Gastrocnemius medialis (tissue), 4 donors: Measurements from ENCODE around the gene ASTN2. TPM values are rescaled to one million over a fixed set of nuclear protein-coding genes. Genes with fewer than 3 reads are reported as not detected.

Experiments
- ATAC-seq, 2 donors: fragments of 150-250 bp; one replicate each; pipeline ENCODE4 v1.9.1; 2016
- DNase-seq, 2 donors: peaks; one replicate each; pipeline ENCODE4 v3.0.0-alpha.2; 2019
- H3K27ac ChIP-seq, 4 donors: fragments of 200-600 bp; sonication (generic); 1 replicate in 1 of 4; 2 replicates in 3 of 4; pipeline ENCODE4 v1.5.1; 2016 to 2018; ENCODE audit warnings: mild to moderate bottlenecking in 2 of 4, moderate library complexity in 1 of 4
- H3K27me3 ChIP-seq, 3 donors: fragments of 200-600 bp; sonication (generic) in 2 of 3; 1 replicate in 1 of 3; 2 replicates in 2 of 3; pipeline versions ENCODE4 v1.5.1 to v1.6.0; 2016 to 2019; ENCODE audit warnings: mild to moderate bottlenecking in 1 of 3, moderate library complexity in 1 of 3
- H3K36me3 ChIP-seq, 2 donors: fragments of 200-600 bp; sonication (generic) in 1 of 2; one replicate each; pipeline ENCODE4 v1.5.1; 2017 to 2018
- H3K4me1 ChIP-seq, 2 donors: fragments of 200-600 bp; sonication (generic) in 1 of 2; one replicate each; pipeline ENCODE4 v1.5.1; 2016 to 2017; ENCODE audit warnings: mild to moderate bottlenecking in 2 of 2
- H3K4me3 ChIP-seq, 4 donors: fragments of 200-600 bp; sonication (generic) in 3 of 4; 1 replicate in 1 of 4; 2 replicates in 3 of 4; pipeline ENCODE4 v1.5.1; 2016 to 2019; ENCODE audit warnings: mild to moderate bottlenecking in 2 of 4
- H3K9me3 ChIP-seq, 3 donors: fragments of 200-600 bp; sonication (generic) in 2 of 3; 1 replicate in 1 of 3; 2 replicates in 2 of 3; pipeline ENCODE4 v1.5.1; 2016 to 2019
- CTCF ChIP-seq, 5 experiments: fragments of 450-650 bp in 3 of 5; fragments of 200-600 bp in 2 of 5; sonication (generic) in 2 of 5; IDR thresholded peaks in 4 of 5; conservative IDR thresholded peaks in 1 of 5; 1 replicate in 4 of 5; 2 replicates in 1 of 5; pipeline ENCODE4 v1.5.1; 2016 to 2019; ENCODE audit warnings: antibody characterized with exemption in 5 of 5, mild to moderate bottlenecking in 3 of 5, moderate library complexity in 3 of 5
- POLR2A ChIP-seq, 2 donors: fragments of 450-650 bp; IDR thresholded peaks; one replicate each; pipeline ENCODE4 v1.6.1; 2017; ENCODE audit warnings: antibody characterized with exemption in 2 of 2, mild to moderate bottlenecking in 2 of 2, moderate library complexity in 2 of 2
- in situ Hi-C, 4 donors: fragments of 200-750 bp; cut with MboI; loops; one replicate each; pipeline versions ENCODE4 v1.15.0 to v1.8.0; 2017; ENCODE audit warnings: low sequenced_read_pairs in 4 of 4
- intact Hi-C: fragments of 100-400 bp; cut with DNase I; formaldehyde crosslinking; loops from one replicate; pipeline ENCODE4 v1.15.1; 2023; ENCODE audit warnings: low total_unique reads
- total RNA-seq, 4 donors: library from RNA; depleted of rRNA; stranded (reverse); fragments of >200 nt; gene quantifications; one replicate each; pipeline versions ENCODE4 v1.1.0 to v1.2.3, GENCODE V29; 2016

ASTN2 gene
- total RNA-seq, 4 donors from 2014 or later: 2.5 to 4.6 (median 3.7) TPM

GRCh38 chr9:117017414-117017985 is 397.4 kb downstream of the ASTN2 start:
- DNase-seq (no peak), ATAC-seq (no peak)
- Histone ChIP-seq H3K27me3 (peaks cover 0 to 5% (median 0%) of the 10 kb centered on the region in 3 donors), H3K9me3 (no peaks in the 10 kb centered on the region), H3K27ac (no peak overlapping the region), H3K4me3 (no peak overlapping the region), H3K36me3 (no peaks in the 10 kb centered on the region), H3K4me1 (no peaks in the 10 kb centered on the region)
- intact Hi-C loops: no loop called here
- no peak for TF ChIP-seq POLR2A (IDR thresholded peaks at IDR 0.05)
- no peak for TF ChIP-seq CTCF (IDR thresholded peaks at IDR 0.05 in 4 of 5, conservative IDR thresholded peaks at IDR 0.05 in 1 of 5)
- in situ Hi-C loops: no loop called here

GRCh38 chr9:117014061-117014460 is 400.8 kb downstream of the ASTN2 start:
- Histone ChIP-seq H3K27me3 (no peaks in the 10 kb centered on the region), H3K36me3 (no peaks in the 10 kb centered on the region), H3K4me1 (no peaks in the 10 kb centered on the region), H3K9me3 (no peaks in the 10 kb centered on the region), H3K4me3 (no peak overlapping the region), H3K27ac (no peak overlapping the region)
- DNase-seq (no peak), ATAC-seq (no peak)
- intact Hi-C loops (no loop called here), in situ Hi-C loops (no loop called here)
- TF ChIP-seq CTCF (IDR thresholded peaks at IDR 0.05 in 4 of 5, conservative IDR thresholded peaks at IDR 0.05 in 1 of 5) (no peak), POLR2A (IDR thresholded peaks at IDR 0.05) (no peak)

- intact Hi-C loops: no loop called here
These were observed 401.3 kb downstream of the ASTN2 start for GRCh38 chr9:117013440-117013995.

GRCh38 chr9:117010061-117010460 is 404.8 kb downstream of the ASTN2 start:
- TF ChIP-seq CTCF (IDR thresholded peaks at IDR 0.05 in 4 of 5, conservative IDR thresholded peaks at IDR 0.05 in 1 of 5) (no peak), POLR2A (IDR thresholded peaks at IDR 0.05) (no peak)
- in situ Hi-C loops (no loop called here), intact Hi-C loops (no loop called here)
- DNase-seq (no peak), ATAC-seq (no peak)
- Histone ChIP-seq H3K9me3 (no peaks in the 10 kb centered on the region), H3K27ac (no peak overlapping the region), H3K27me3 (no peaks in the 10 kb centered on the region), H3K36me3 (no peaks in the 10 kb centered on the region), H3K4me1 (no peaks in the 10 kb centered on the region), H3K4me3 (no peak overlapping the region)

More at GRCh38 chr9:117013440-117013995, 401.3 kb downstream of the ASTN2 start:
- DNase-seq (no peak), ATAC-seq (no peak)
- no peaks in the 10 kb centered on the region for H3K36me3 ChIP-seq
- no peaks in the 10 kb centered on the region for H3K27me3 ChIP-seq
- no peak overlapping the region for H3K27ac ChIP-seq
- in situ Hi-C loops: no loop called here
- no peak for TF ChIP-seq CTCF (IDR thresholded peaks at IDR 0.05 in 4 of 5, conservative IDR thresholded peaks at IDR 0.05 in 1 of 5)
- TF ChIP-seq POLR2A (IDR thresholded peaks at IDR 0.05): no peak
- H3K4me1 ChIP-seq: no peaks in the 10 kb centered on the region
- no peak overlapping the region for H3K4me3 ChIP-seq
- H3K9me3 ChIP-seq: no peaks in the 10 kb centered on the region

- H3K9me3 ChIP-seq: no peaks in the 10 kb centered on the region
- H3K36me3 ChIP-seq: no peaks in the 10 kb centered on the region
- no peak for ATAC-seq
- in situ Hi-C loops (no loop called here), intact Hi-C loops (no loop called here)
- no peak overlapping the region for H3K27ac ChIP-seq
- H3K27me3 ChIP-seq: no peaks in the 10 kb centered on the region
- no peak for DNase-seq
- no peaks in the 10 kb centered on the region for H3K4me1 ChIP-seq
- H3K4me3 ChIP-seq: no peak overlapping the region
- TF ChIP-seq CTCF (IDR thresholded peaks at IDR 0.05 in 4 of 5, conservative IDR thresholded peaks at IDR 0.05 in 1 of 5): no peak
- no peak for TF ChIP-seq POLR2A (IDR thresholded peaks at IDR 0.05)
These were observed 406.0 kb downstream of the ASTN2 start for GRCh38 chr9:117008876-117009275.
